ENCODE results near the gene TMEM229B.
A peak's percentile ranks its signal among the peaks of the same experiment; 100 is the strongest.
"Not testable (repeated sequence)": the region's sequence is repeated elsewhere in the genome, so short reads cannot be mapped to it uniquely, and the experiment has no call there.

Gene TMEM229B

DNA sequence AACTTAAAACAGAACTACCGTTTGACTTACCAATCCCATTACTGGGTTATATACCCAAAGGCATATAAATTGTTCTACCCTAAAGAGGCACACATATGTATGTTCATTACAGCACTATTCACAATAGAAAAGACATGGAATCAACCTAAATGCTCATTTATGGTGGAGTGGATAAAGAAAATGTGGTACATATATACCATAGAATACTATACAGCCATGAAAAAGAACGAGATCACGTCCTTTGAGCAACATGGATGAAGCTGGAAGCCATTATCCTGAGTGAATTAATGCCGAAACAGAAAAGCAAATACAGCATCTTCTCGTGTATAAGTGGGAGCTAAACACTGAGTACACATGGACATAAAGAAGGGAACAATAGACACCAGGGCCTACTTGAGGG, 31.8 kb downstream of the TMEM229B start:
- DNase-seq (ENCODE audit: low read depth), result no peak

DNA sequence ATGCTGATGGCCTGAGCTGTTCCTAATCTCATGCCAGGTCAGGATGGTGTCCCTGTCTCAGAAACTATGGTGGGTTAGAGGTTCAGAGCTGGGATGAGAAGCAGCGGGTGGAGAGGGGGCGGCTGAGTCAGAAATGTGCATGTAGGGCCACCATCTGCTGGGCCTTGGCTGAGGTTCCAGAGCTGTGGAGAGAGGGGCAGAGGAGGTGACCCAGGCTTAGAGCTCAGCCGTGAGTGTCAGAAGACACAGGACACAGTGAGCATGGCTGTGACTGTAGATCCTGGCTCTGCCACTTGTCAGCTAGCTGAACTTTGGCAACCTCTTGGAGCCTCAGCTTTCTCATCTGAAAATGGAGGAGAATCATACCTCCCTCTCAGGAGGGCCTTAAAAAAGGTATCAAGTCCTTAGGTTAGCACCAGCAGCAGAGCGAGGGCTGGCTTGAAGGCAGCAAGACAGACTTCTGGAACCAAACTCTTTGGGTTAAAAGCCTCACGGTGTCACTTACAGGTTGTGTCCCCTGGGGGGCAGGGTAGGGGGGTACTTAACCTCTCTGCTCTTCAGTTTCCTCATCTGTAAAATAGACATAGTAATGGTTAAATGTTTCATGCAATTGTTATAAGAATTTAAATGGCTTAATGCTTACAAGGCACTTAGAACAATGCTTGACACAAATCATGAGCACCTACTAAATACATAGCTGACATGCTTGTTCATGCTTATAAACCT, 34.8 kb downstream of the TMEM229B start:
- no peak for DNase-seq (ENCODE audit: low read depth)

- not testable (repeated sequence) for DNase-seq (ENCODE audit: low read depth)
Measured at GRCh38 chr14:67451667-67452066, 36.9 kb downstream of the TMEM229B start.

DNA sequence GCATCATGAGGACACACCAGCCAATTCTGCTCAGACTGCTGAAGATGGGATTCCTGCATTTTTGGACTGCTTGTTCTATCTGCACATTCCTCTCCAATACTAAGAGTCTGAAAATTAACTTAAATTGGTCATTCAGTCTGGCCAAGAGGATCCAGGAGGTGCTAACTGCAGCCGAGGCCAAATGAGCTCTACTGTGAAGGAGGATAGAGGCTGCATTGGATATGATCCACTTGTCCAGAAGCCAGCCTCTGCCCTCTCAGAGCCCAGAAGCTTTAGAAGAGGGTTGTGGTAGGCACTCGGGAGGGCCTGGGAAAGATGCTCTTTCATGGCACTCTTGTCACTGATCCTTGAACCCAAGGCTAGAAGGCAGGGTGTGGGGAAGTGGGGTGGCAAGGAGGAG, 39.4 kb downstream of the TMEM229B start:
- DNase-seq (ENCODE audit: low read depth), result no peak

- no peak for DNase-seq (ENCODE audit: low read depth)
Measured at GRCh38 chr14:67447033-67447381, 41.5 kb downstream of the TMEM229B start.

GRCh38 chr14:67446371-67447032, 42.0 kb downstream of the TMEM229B start:
- no peak for DNase-seq (ENCODE audit: low read depth)

GRCh38 chr14:67444395-67444794, 44.1 kb downstream of the TMEM229B start:
- DNase-seq (ENCODE audit: low read depth), result no peak

DNA sequence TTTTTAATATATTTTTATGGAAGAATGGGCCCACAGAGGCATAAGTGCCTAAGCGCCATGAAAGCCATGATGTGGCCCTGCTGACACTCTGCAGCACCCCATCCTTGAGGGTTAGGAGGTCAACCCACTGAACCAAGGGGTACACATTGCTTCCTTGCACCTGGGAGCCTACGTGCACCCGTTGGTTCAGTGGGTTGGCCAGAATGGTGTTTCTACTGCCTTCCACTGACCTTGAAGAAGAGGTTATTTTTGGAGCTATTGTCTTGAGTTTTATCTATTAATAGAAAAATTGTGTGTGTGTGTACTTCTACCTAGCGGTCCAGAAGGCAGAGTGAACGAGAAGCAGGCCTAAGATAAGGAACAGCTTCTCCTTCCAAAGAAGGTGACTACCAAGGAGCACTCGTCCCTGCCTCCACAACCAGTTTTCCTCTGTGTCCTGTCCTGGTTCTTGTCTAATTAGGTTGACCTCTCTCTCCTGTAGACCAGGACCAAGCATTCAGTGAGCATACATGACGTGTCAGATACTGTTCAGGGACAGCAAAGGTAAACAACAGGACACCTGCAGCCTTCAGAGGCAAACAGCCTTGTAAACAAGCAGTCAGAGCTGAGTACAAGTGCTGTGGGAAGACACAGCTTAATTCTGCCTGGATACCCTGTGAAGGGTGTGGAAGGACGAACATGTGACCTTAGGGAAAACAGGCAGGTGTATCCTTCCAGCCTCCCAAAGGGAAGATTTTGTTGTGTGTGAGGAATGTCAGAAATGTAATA, 46.2 kb downstream of the TMEM229B start:
- no peak for DNase-seq (ENCODE audit: low read depth)

GRCh38 chr14:67441672-67442071, 46.8 kb downstream of the TMEM229B start:
- no peak for DNase-seq (ENCODE audit: low read depth)

- DNase-seq (ENCODE audit: low read depth), result no peak
Measured at GRCh38 chr14:67441256-67441655, 47.3 kb downstream of the TMEM229B start.

- no peak for DNase-seq (ENCODE audit: low read depth)
Measured at GRCh38 chr14:67440513-67440912, 48.0 kb downstream of the TMEM229B start.

GRCh38 chr14:67438969-67439368, 49.6 kb downstream of the TMEM229B start:
- DNase-seq (ENCODE audit: low read depth), result no peak

GRCh38 chr14:67436006-67436866, 52.3 kb downstream of the TMEM229B start:
- no peak for DNase-seq (ENCODE audit: low read depth)

- DNase-seq (ENCODE audit: low read depth), result no peak
Measured at GRCh38 chr14:67435603-67436002, 52.9 kb downstream of the TMEM229B start.

GRCh38 chr14:67432050-67432564, 56.4 kb downstream of the TMEM229B start:
- DNase-seq (ENCODE audit: low read depth), result no peak

GRCh38 chr14:67429510-67430205, 58.9 kb downstream of the TMEM229B start:
- no peak for DNase-seq (ENCODE audit: low read depth)

- DNase-seq (ENCODE audit: low read depth), result no peak
Measured at GRCh38 chr14:67428501-67429031, 60.0 kb downstream of the TMEM229B start.

GRCh38 chr14:67426983-67427606, 61.4 kb downstream of the TMEM229B start:
- peak; percentile 69 for DNase-seq (ENCODE audit: low read depth)

- DNase-seq (ENCODE audit: low read depth), result no peak
Measured at GRCh38 chr14:67426161-67426560, 62.4 kb downstream of the TMEM229B start.

GRCh38 chr14:67425608-67426007, 62.9 kb downstream of the TMEM229B start:
- no peak for DNase-seq (ENCODE audit: low read depth)

- DNase-seq (ENCODE audit: low read depth), result no peak
Measured at GRCh38 chr14:67424539-67424938, 64.0 kb downstream of the TMEM229B start.

All from activated T-cell treated with anti-CD3 and anti-CD28 coated beads for 1 hour (primary cell).